Left colon (tissue), 2 donors: ENCODE data around the gene CCL20. TPM values are rescaled to one million over a fixed set of nuclear protein-coding genes. Genes with fewer than 3 reads are reported as not detected.
A peak's percentile ranks its signal among the peaks of the same experiment; 100 is the strongest.
"Not testable (repeated sequence)": the region's sequence is repeated elsewhere in the genome, so short reads cannot be mapped to it uniquely, and the experiment has no call there.

ENCODE experiments used
- ATAC-seq: fragments of 200-7000 bp; cut with Tn5 transposase; one replicate; pipeline ENCODE4 v1.9.1; 2020; ENCODE audit warnings: mild to moderate bottlenecking, moderate library complexity
- DNase-seq, 2 donors: peaks; one replicate each; pipeline ENCODE4 v3.0.0-alpha.2; 2020
- intact Hi-C, 2 donors: fragments of 100-400 bp; cut with DNase I in 1 of 2; cut with micrococcal nuclease in 1 of 2; formaldehyde crosslinking; loops; one replicate each; pipeline versions ENCODE4 v1.11.2 to v1.14.0; 2022; cut with DNase I, micrococcal nuclease
- total RNA-seq, 2 donors: library from RNA; stranded (reverse); fragmentation: NEBNext Ultra II Directional; extraction: Animal tissue kit (Norgen Biotek cat#: 25700); gene quantifications; one replicate each; pipeline ENCODE4 v1.2.1, GENCODE V29; 2021
- donor health status: DM: no; HTN: no; CAD: no.
- donor health status: DM: yes; HTN: yes; CAD: no.

Gene CCL20
- total RNA-seq, 2 donors from 2014 or later = 13.6 to 29.9 TPM

GRCh38 chr2:227796045-227796711, 17.5 kb upstream of the CCL20 start:
- intact Hi-C loops = no loop called here
- DNase-seq = peak; percentile 43 to 58
- peak; percentile 78 for ATAC-seq

- intact Hi-C loops, DNase-seq: not testable (repeated sequence)
- peak; percentile 15 for ATAC-seq
These were observed 16.9 kb upstream of the CCL20 start for GRCh38 chr2:227796768-227797167.

- intact Hi-C loops = no loop called here
- DNase-seq = peak; percentile 54 to 64
- ATAC-seq = peak; percentile 71
These were observed 14.4 kb upstream of the CCL20 start for GRCh38 chr2:227799202-227799601.

GRCh38 chr2:227802882-227803281, 10.8 kb upstream of the CCL20 start:
- DNase-seq (no peak), ATAC-seq (no peak)
- intact Hi-C loops = no loop called here

- DNase-seq = no peak
- intact Hi-C loops = no loop called here
- ATAC-seq = no peak
These were observed 8.7 kb upstream of the CCL20 start for GRCh38 chr2:227804975-227805374.

GRCh38 chr2:227805578-227805977, 8.1 kb upstream of the CCL20 start:
- ATAC-seq = no peak
- no peak for DNase-seq
- intact Hi-C loops = no loop called here

- no peak for ATAC-seq
- no peak for DNase-seq
- intact Hi-C loops = no loop called here
These were observed 4.7 kb upstream of the CCL20 start for GRCh38 chr2:227808936-227809335.

- DNase-seq (no peak), ATAC-seq (no peak)
- intact Hi-C loops = no loop called here
These were observed 1.6 kb upstream of the CCL20 start for GRCh38 chr2:227812001-227812400.

- no peak for DNase-seq
- intact Hi-C loops = no loop called here
- ATAC-seq = peak; percentile 41
These were observed 447 bp upstream of the CCL20 start for GRCh38 chr2:227813229-227813561.

GRCh38 chr2:227815066-227815465, 1.4 kb downstream of the CCL20 start:
- intact Hi-C loops = no loop called here
- ATAC-seq (no peak), DNase-seq (no peak)

- no peak for ATAC-seq
- intact Hi-C loops = no loop called here
- no peak for DNase-seq
These were observed 3.1 kb downstream of the CCL20 start for GRCh38 chr2:227816507-227817294.

GRCh38 chr2:227817336-227817735, 3.7 kb downstream of the CCL20 start:
- DNase-seq (no peak), ATAC-seq (no peak)
- intact Hi-C loops = no loop called here

GRCh38 chr2:227817850-227818674, 4.4 kb downstream of the CCL20 start:
- peak; percentile 72 to 83 for DNase-seq
- peak; percentile 68 for ATAC-seq
- intact Hi-C loops = no loop called here

GRCh38 chr2:227818675-227819397, 5.2 kb downstream of the CCL20 start:
- no peak for ATAC-seq

GRCh38 chr2:227819398-227819697, 5.7 kb downstream of the CCL20 start:
- ATAC-seq = no peak
- DNase-seq = no peak
- intact Hi-C loops = no loop called here

More at GRCh38 chr2:227818675-227819397, 5.2 kb downstream of the CCL20 start:
- intact Hi-C loops = no loop called here
- DNase-seq = peak in 1 of 2 donors; percentile 42

- intact Hi-C loops = no loop called here
- DNase-seq (peak; percentile 45 to 57), ATAC-seq (peak; percentile 81)
These were observed 7.7 kb downstream of the CCL20 start for GRCh38 chr2:227821043-227821942.

GRCh38 chr2:227822416-227823003, 8.9 kb downstream of the CCL20 start:
- ATAC-seq (no peak), DNase-seq (no peak)
- intact Hi-C loops = no loop called here

GRCh38 chr2:227823922-227824321, 10.3 kb downstream of the CCL20 start:
- ATAC-seq (no peak), DNase-seq (no peak)
- intact Hi-C loops = no loop called here
